Measurements from ENCODE around the gene TLK2. TPM values are rescaled to one million over a fixed set of nuclear protein-coding genes. Genes with fewer than 3 reads are reported as not detected.
A peak's percentile ranks its signal among the peaks of the same experiment; 100 is the strongest.

The TLK2 gene
- total RNA-seq, 3 donors from 2014 or later (not counting 1 experiment from before 2014, with no cell fraction given), result 63.8 to 77.2 (median 68.2) TPM

DNA sequence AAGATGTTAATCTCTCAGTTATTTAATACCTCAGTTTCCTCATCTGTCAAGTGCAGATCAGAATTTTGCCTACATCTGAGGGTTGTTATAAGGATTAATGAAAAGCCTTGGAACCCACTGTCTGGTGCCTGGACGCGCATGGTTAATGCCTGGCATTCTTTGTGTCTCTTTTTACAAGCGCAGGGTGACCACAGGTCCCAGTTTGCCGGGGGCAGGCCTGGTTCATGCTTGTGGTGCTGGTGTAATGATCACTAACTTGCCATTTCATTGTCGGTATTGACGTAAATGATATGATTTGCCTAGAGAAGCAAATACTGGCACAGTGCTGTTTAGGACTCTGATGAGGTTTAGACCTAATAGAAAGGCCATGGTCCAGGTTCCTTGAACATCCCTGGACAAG is 172.0 kb downstream of the TLK2 start:
- ATAC-seq (no peak), DNase-seq (no peak)
- Histone ChIP-seq H3K9me3 (ENCODE audit: control insufficient read depth, insufficient read depth, low read length) (no peaks in the 10 kb centered on the region), H3K36me3 (ENCODE audit: control insufficient read depth, insufficient read depth, low read length) (no peaks in the 10 kb centered on the region), H3K27ac (ENCODE audit: low read length) (no peak overlapping the region), H3K4me3 (ENCODE audit: low read length) (no peak overlapping the region), H3K4me1 (ENCODE audit: control insufficient read depth, insufficient read depth, low read length) (peaks cover 22% of the 10 kb centered on the region), H3K27me3 (ENCODE audit: control insufficient read depth, insufficient read depth, low read length) (peaks cover 2% of the 10 kb centered on the region)
- H3K4me1 Mint-ChIP-seq, result peaks cover 15 to 18% of the 10 kb centered on the region in 2 donors
- peak overlapping the region; percentile 13 for H3K4me3 Mint-ChIP-seq
- intact Hi-C loops (cut with micrococcal nuclease), result no loop called here
- no peaks in the 10 kb centered on the region for H3K9me3 Mint-ChIP-seq
- no peak overlapping the region for H3K27ac Mint-ChIP-seq
- H3K27me3 Mint-ChIP-seq (ENCODE audit: low read depth in 2 of 2), result peaks cover 0 to 19% of the 10 kb centered on the region in 2 donors
- TF ChIP-seq, protein P1, sequence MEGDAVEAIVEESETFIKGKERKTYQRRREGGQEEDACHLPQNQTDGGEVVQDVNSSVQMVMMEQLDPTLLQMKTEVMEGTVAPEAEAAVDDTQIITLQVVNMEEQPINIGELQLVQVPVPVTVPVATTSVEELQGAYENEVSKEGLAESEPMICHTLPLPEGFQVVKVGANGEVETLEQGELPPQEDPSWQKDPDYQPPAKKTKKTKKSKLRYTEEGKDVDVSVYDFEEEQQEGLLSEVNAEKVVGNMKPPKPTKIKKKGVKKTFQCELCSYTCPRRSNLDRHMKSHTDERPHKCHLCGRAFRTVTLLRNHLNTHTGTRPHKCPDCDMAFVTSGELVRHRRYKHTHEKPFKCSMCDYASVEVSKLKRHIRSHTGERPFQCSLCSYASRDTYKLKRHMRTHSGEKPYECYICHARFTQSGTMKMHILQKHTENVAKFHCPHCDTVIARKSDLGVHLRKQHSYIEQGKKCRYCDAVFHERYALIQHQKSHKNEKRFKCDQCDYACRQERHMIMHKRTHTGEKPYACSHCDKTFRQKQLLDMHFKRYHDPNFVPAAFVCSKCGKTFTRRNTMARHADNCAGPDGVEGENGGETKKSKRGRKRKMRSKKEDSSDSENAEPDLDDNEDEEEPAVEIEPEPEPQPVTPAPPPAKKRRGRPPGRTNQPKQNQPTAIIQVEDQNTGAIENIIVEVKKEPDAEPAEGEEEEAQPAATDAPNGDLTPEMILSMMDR (IDR thresholded peaks at IDR 0.05), result no peak
- no peaks in the 10 kb centered on the region for H3K36me3 Mint-ChIP-seq
- 96% methylated on average over 6 of the region's 6 CpGs for WGBS (ENCODE audit: insufficient coverage)

DNA sequence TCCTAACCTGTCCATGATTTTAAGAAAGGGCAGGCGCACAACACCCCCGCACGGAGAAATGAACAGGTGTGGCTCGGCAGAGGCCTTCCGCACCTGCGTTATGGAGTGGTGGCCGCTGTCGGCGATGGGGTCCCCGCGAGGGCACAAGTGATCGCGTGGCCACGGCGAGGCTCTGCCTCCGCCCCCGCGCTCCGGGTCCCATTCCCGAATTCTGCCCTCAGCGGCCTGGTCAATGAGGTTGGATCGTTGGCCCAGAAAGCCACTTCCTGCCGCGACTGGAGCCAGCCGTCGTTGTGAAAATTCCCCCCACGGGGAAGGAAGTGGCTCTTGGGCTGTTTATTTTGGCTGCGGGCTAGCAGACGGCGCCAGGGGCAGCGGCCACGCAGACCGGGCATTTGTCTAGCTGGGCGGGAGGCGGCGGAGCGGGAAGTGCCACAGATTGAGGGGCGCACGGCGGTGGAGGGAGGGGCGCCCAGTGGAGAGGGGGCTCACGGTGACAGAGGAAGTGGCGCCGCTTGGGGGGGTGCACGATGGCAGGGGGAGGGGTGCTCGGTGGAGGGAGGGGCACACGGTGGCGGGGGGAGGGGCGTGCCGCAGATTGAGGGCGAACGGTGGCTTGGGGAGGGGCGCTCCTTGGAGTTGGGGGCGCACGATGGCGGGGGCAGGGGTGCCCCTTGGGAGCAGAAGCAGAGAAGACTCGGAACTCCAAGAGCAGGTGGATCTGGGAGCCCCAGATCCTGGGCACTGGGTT is 173.8 kb downstream of the TLK2 start:
- Mint-ChIP-seq H3K4me3 (peak overlapping the region; percentile 85), H3K9me3 (no peaks in the 10 kb centered on the region), H3K4me1 (peaks cover 15 to 18% of the 10 kb centered on the region in 2 donors), H3K36me3 (no peaks in the 10 kb centered on the region), H3K27me3 (ENCODE audit: low read depth in 2 of 2) (peaks cover 0 to 21% of the 10 kb centered on the region in 2 donors), H3K27ac (peak overlapping the region in 1 of 2 donors; percentile 75)
- Histone ChIP-seq H3K27ac (ENCODE audit: low read length) (no peak overlapping the region), H3K4me1 (ENCODE audit: control insufficient read depth, insufficient read depth, low read length) (peaks cover 22% of the 10 kb centered on the region), H3K27me3 (ENCODE audit: control insufficient read depth, insufficient read depth, low read length) (peaks cover 2% of the 10 kb centered on the region), H3K36me3 (ENCODE audit: control insufficient read depth, insufficient read depth, low read length) (no peaks in the 10 kb centered on the region), H3K9me3 (ENCODE audit: control insufficient read depth, insufficient read depth, low read length) (no peaks in the 10 kb centered on the region), H3K4me3 (ENCODE audit: low read length) (peak overlapping the region; percentile 46)
- intact Hi-C loops (cut with micrococcal nuclease), result no loop called here
- WGBS (ENCODE audit: insufficient coverage), result 1% methylated on average over 57 of the region's 57 CpGs
- peak; percentile 35 to 58 for DNase-seq
- TF ChIP-seq, protein P1 (IDR thresholded peaks at IDR 0.05), result no peak
- peak; percentile 19 to 43 (median 42) for ATAC-seq

GRCh38 chr17:62653002-62653825 is 174.6 kb downstream of the TLK2 start:
- no peaks in the 10 kb centered on the region for H3K9me3 ChIP-seq (ENCODE audit: control insufficient read depth, insufficient read depth, low read length)
- peaks cover 22% of the 10 kb centered on the region for H3K4me1 ChIP-seq (ENCODE audit: control insufficient read depth, insufficient read depth, low read length)
- TF ChIP-seq, protein P1 (IDR thresholded peaks at IDR 0.05), result no peak
- Mint-ChIP-seq H3K36me3 (no peaks in the 10 kb centered on the region), H3K4me3 (peak overlapping the region; percentile 85), H3K4me1 (peaks cover 15 to 18% of the 10 kb centered on the region in 2 donors), H3K27ac (peak overlapping the region in 1 of 2 donors; percentile 75), H3K27me3 (ENCODE audit: low read depth in 2 of 2) (peaks cover 0 to 21% of the 10 kb centered on the region in 2 donors), H3K9me3 (no peaks in the 10 kb centered on the region)
- DNase-seq (peak; percentile 39 to 72), ATAC-seq (peak; percentile 75 to 79 (median 77))
- H3K27ac ChIP-seq (ENCODE audit: low read length), result no peak overlapping the region
- under 1% methylated on average over 26 of the region's 30 CpGs for WGBS (ENCODE audit: insufficient coverage)
- H3K4me3 ChIP-seq (ENCODE audit: low read length), result peak overlapping the region; percentile 46
- no peaks in the 10 kb centered on the region for H3K36me3 ChIP-seq (ENCODE audit: control insufficient read depth, insufficient read depth, low read length)
- peaks cover 2% of the 10 kb centered on the region for H3K27me3 ChIP-seq (ENCODE audit: control insufficient read depth, insufficient read depth, low read length)
- intact Hi-C loops (cut with micrococcal nuclease), result no loop called here

All from natural killer cell (primary cell).